ENCODE results near the gene RCSD1. TPM values are rescaled to one million over a fixed set of nuclear protein-coding genes. Genes with fewer than 3 reads are reported as not detected.
A peak's percentile ranks its signal among the peaks of the same experiment; 100 is the strongest.

The RCSD1 gene
- total RNA-seq, 1 donor from 2014 or later = 39.5 TPM

DNA sequence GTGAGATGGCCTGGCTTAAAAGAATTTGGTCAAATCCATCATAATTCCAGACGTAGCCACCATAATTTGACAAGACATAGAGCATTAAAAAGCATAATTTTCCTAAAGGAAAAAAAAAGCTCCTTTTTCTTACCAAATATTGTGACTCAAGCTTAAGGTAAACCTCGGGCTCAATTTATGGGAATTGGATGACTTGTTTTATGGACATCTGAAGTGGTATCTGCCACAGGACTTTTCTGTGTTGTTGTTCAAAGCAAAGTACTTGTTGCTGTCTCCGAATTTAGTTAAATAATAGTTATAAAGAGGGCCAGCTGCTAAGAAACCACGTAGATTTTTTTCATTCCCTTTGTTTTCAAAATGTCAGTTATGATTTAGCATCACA, 92.8 kb downstream of the RCSD1 start:
- peak overlapping the region; percentile 92 for H3K27ac Mint-ChIP-seq (ENCODE audit: unreplicated experiment)
- no peaks in the 10 kb centered on the region for H3K9me3 Mint-ChIP-seq (ENCODE audit: unreplicated experiment)
- H3K4me1 Mint-ChIP-seq (ENCODE audit: unreplicated experiment) = peaks cover 62% of the 10 kb centered on the region
- H3K27me3 Mint-ChIP-seq (ENCODE audit: unreplicated experiment) = peaks cover 8% of the 10 kb centered on the region
- no peak for DNase-seq (ENCODE audit: low spot score)
- TF ChIP-seq, protein P1, sequence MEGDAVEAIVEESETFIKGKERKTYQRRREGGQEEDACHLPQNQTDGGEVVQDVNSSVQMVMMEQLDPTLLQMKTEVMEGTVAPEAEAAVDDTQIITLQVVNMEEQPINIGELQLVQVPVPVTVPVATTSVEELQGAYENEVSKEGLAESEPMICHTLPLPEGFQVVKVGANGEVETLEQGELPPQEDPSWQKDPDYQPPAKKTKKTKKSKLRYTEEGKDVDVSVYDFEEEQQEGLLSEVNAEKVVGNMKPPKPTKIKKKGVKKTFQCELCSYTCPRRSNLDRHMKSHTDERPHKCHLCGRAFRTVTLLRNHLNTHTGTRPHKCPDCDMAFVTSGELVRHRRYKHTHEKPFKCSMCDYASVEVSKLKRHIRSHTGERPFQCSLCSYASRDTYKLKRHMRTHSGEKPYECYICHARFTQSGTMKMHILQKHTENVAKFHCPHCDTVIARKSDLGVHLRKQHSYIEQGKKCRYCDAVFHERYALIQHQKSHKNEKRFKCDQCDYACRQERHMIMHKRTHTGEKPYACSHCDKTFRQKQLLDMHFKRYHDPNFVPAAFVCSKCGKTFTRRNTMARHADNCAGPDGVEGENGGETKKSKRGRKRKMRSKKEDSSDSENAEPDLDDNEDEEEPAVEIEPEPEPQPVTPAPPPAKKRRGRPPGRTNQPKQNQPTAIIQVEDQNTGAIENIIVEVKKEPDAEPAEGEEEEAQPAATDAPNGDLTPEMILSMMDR (IDR thresholded peaks at IDR 0.05; ENCODE audit: unreplicated experiment) = no peak
- H3K36me3 Mint-ChIP-seq (ENCODE audit: low read depth, unreplicated experiment) = peaks cover 18% of the 10 kb centered on the region
- H3K4me3 Mint-ChIP-seq (ENCODE audit: unreplicated experiment) = peak overlapping the region; percentile 96

DNA sequence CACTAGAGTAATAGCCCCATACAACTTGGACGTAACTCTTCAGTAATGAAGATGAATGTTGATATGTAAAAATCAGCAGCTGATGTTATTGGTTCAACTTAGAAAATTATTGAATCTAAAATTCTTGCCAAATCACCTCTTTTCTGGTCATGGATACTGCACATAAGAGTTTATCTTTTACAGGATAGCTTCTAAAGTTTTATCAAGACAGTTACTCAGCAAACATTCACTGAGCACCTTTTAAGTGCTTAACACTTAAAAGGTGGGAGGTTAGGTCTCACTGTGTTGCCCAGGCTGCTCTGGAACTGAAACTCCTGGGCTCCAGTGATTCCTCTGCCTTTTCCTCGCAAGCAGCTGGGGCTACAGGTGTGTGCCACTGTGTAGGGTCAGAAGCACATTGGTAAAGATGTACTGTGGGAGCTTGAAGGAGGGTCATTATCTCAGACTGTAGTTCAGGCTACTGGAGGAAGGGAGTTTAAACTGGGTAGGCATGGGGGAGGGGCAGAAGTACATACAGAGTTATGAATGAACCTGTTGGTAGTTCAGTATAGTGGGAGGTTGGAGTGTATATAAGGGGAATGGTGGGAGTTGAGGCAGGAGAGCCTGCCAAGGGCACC, 93.8 kb downstream of the RCSD1 start:
- no peak for DNase-seq (ENCODE audit: low spot score)
- Mint-ChIP-seq H3K4me3 (ENCODE audit: unreplicated experiment) (peak overlapping the region; percentile 96), H3K4me1 (ENCODE audit: unreplicated experiment) (peaks cover 52% of the 10 kb centered on the region), H3K36me3 (ENCODE audit: low read depth, unreplicated experiment) (peaks cover 18% of the 10 kb centered on the region), H3K27ac (ENCODE audit: unreplicated experiment) (no peak overlapping the region), H3K9me3 (ENCODE audit: unreplicated experiment) (no peaks in the 10 kb centered on the region), H3K27me3 (ENCODE audit: unreplicated experiment) (peaks cover 7% of the 10 kb centered on the region)
- TF ChIP-seq, protein P1 (IDR thresholded peaks at IDR 0.05; ENCODE audit: unreplicated experiment) = no peak

DNA sequence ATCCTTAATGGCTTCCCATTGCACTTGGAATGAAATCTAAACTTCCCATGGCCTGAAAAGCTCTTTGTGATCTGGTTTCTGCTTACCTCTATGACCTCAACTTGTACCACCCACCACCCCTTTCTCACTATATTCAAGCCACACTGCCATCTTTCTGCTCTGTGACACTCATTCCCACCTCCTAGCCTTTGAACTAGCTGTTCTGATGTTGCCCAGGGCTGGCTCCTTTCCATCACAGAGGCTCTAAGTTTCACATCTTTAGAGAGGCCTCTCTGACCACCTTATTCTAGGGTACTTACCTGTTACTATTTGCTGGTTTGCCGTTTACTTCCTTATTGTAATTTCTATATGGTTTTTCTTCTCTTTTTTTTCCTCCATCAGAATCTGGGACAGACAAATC, 96.0 kb downstream of the RCSD1 start:
- H3K4me1 Mint-ChIP-seq (ENCODE audit: unreplicated experiment) = peaks cover 32% of the 10 kb centered on the region

DNA sequence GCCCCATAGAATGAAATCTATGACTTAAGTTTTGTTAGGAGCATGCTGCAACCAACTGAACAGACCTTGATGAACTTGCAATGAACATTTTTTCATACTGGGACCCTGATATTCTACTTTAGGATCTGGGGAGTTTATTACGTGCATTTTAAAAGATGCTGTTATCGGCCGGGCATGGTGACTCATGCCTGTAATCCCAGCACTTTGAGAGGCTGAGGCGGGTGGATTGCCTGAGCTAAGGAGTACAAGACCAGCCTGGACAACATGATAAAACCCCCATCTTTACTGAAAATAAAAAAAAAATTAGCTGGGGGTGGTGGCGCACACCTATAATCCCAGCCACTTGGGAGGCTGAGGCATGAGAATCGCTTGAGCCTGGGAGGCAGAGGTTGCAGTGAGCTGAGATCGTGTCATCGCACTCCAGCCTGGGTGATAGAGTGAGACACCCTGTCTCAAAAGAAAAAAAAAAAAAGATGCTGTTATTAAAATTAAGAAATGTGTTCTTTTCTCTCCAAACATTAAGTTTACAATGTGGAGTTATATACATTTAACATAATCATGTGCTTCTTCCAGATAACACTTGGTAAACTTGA, 98.9 kb downstream of the RCSD1 start:
- DNase-seq (ENCODE audit: low spot score) = no peak
- TF ChIP-seq, protein P1 (IDR thresholded peaks at IDR 0.05; ENCODE audit: unreplicated experiment) = no peak
- peaks cover 19% of the 10 kb centered on the region for H3K36me3 Mint-ChIP-seq (ENCODE audit: low read depth, unreplicated experiment)
- H3K27me3 Mint-ChIP-seq (ENCODE audit: unreplicated experiment) = no peaks in the 10 kb centered on the region
- no peaks in the 10 kb centered on the region for H3K9me3 Mint-ChIP-seq (ENCODE audit: unreplicated experiment)
- peaks cover 25% of the 10 kb centered on the region for H3K4me1 Mint-ChIP-seq (ENCODE audit: unreplicated experiment)
- no peak overlapping the region for H3K4me3 Mint-ChIP-seq (ENCODE audit: unreplicated experiment)
- H3K27ac Mint-ChIP-seq (ENCODE audit: unreplicated experiment) = no peak overlapping the region

More for the DNA sequence above, 96.0 kb downstream of the RCSD1 start:
- H3K4me3 Mint-ChIP-seq (ENCODE audit: unreplicated experiment) = peak overlapping the region; percentile 40
- TF ChIP-seq, protein P1 (IDR thresholded peaks at IDR 0.05; ENCODE audit: unreplicated experiment) = no peak
- no peaks in the 10 kb centered on the region for H3K9me3 Mint-ChIP-seq (ENCODE audit: unreplicated experiment)
- H3K27ac Mint-ChIP-seq (ENCODE audit: unreplicated experiment) = peak overlapping the region; percentile 10
- no peak for DNase-seq (ENCODE audit: low spot score)
- peaks cover 19% of the 10 kb centered on the region for H3K36me3 Mint-ChIP-seq (ENCODE audit: low read depth, unreplicated experiment)
- H3K27me3 Mint-ChIP-seq (ENCODE audit: unreplicated experiment) = peaks cover 6% of the 10 kb centered on the region

DNA sequence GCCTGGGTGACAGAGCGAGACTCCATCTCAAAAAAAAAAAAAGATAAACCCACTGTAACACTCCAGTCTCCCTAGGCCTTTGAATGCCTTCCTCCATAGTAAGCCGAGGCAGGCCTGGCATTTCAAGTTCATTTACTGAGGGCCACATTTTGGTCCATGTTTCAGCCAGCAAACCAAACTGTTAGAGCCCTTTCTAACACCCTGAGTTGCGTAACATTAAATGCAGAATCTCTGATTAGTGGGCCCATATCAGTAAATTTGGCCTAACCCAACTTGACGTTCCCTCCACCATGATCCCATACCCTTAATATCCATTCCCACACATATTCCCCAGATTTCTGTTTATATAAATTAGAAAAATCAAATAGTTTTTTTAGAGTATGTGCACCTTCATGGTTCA, 104.2 kb downstream of the RCSD1 start:
- H3K27ac Mint-ChIP-seq (ENCODE audit: unreplicated experiment) = no peak overlapping the region
- peaks cover 2% of the 10 kb centered on the region for H3K27me3 Mint-ChIP-seq (ENCODE audit: unreplicated experiment)
- no peaks in the 10 kb centered on the region for H3K9me3 Mint-ChIP-seq (ENCODE audit: unreplicated experiment)
- H3K36me3 Mint-ChIP-seq (ENCODE audit: low read depth, unreplicated experiment) = peaks cover 22% of the 10 kb centered on the region
- DNase-seq (ENCODE audit: low spot score) = no peak
- TF ChIP-seq, protein P1 (IDR thresholded peaks at IDR 0.05; ENCODE audit: unreplicated experiment) = no peak
- H3K4me1 Mint-ChIP-seq (ENCODE audit: unreplicated experiment) = peaks cover 17% of the 10 kb centered on the region
- peak overlapping the region; percentile 62 for H3K4me3 Mint-ChIP-seq (ENCODE audit: unreplicated experiment)

Measured in endothelial cell (in vitro differentiated cells).